GM12892 (cell line): ENCODE data around the gene NSUN5.
"Not testable (repeated sequence)": the region's sequence is repeated elsewhere in the genome, so short reads cannot be mapped to it uniquely, and the experiment has no call there.

Source experiments
- POLR2A ChIP-seq: IDR thresholded peaks from 2 replicates; pipeline ENCODE4 v1.6.1; 2011; ENCODE audit warnings: low read depth, low read length, control low read depth
- POLR2AphosphoS5 ChIP-seq: IDR thresholded peaks from 2 replicates; pipeline ENCODE4 v1.6.1; 2011; ENCODE audit warnings: low read depth, low read length, control low read depth

- not testable (repeated sequence) for TF ChIP-seq POLR2AphosphoS5, POLR2A
Observed at GRCh38 chr7:73311421-73311820, 2.8 kb upstream of the NSUN5 start.
